ENCODE data around the gene MRPS7.

The MRPS7 gene

GRCh38 chr17:75308732-75309629 is 47.3 kb downstream of the MRPS7 start:
- DNase-seq (ENCODE audit: low spot score), result no peak

GRCh38 chr17:75313941-75314551 is 52.4 kb downstream of the MRPS7 start:
- no peak for DNase-seq (ENCODE audit: low spot score)

GRCh38 chr17:75315541-75316243 is 54.0 kb downstream of the MRPS7 start:
- no peak for DNase-seq (ENCODE audit: low spot score)
